ENCODE measurements around the gene RGPD6.
"Not testable (repeated sequence)": the region's sequence is repeated elsewhere in the genome, so short reads cannot be mapped to it uniquely, and the experiment has no call there.

DNA sequence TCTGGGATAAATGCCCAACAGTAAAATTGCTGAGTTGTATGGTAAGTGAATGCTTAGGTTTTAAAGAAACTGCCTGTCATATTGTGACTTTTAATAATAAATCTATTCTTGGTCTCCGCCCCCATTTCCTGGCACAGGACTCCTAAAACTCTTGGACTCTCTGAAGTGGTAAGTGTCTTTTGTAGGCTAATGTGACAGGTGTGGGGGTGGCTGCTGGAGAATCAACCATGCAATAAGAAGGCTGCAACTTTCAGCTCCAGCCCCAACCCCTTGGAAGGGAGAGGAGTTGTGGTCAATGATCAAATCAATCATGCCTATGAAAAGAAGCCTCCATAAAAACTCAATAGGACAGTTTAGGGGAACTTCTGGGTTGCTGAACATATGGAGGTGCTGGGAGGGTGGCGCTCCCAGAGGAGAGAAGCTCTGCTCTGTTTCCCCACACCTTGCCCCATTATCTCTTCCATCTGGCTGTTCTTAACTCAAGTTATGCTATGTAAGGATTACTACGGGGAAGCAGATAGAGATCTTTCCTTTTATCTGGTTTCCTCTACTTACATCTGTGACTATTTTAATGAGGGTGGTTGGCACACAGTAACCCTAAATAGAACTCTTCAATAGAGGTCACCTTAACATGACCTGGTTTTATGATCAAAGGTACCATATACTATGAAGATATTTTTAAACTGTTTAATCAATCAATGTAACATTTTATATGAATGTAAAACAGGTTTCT lies 101.2 kb downstream of the RGPD6 start:
- not testable (repeated sequence) for TF ChIP-seq ZNF280D, CTCF, ZNF768, ZSCAN5A (tag by site-specific recombination; IDR thresholded peaks at IDR 0.05)
- TF ChIP-seq, protein P1, sequence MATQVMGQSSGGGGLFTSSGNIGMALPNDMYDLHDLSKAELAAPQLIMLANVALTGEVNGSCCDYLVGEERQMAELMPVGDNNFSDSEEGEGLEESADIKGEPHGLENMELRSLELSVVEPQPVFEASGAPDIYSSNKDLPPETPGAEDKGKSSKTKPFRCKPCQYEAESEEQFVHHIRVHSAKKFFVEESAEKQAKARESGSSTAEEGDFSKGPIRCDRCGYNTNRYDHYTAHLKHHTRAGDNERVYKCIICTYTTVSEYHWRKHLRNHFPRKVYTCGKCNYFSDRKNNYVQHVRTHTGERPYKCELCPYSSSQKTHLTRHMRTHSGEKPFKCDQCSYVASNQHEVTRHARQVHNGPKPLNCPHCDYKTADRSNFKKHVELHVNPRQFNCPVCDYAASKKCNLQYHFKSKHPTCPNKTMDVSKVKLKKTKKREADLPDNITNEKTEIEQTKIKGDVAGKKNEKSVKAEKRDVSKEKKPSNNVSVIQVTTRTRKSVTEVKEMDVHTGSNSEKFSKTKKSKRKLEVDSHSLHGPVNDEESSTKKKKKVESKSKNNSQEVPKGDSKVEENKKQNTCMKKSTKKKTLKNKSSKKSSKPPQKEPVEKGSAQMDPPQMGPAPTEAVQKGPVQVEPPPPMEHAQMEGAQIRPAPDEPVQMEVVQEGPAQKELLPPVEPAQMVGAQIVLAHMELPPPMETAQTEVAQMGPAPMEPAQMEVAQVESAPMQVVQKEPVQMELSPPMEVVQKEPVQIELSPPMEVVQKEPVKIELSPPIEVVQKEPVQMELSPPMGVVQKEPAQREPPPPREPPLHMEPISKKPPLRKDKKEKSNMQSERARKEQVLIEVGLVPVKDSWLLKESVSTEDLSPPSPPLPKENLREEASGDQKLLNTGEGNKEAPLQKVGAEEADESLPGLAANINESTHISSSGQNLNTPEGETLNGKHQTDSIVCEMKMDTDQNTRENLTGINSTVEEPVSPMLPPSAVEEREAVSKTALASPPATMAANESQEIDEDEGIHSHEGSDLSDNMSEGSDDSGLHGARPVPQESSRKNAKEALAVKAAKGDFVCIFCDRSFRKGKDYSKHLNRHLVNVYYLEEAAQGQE (tag by site-specific recombination; IDR thresholded peaks at IDR 0.05) = not testable (repeated sequence)
